H1 (cell line): ENCODE data around the gene HEBP2. TPM values are rescaled to one million over a fixed set of nuclear protein-coding genes. Genes with fewer than 3 reads are reported as not detected.
"Not testable (repeated sequence)": the region's sequence is repeated elsewhere in the genome, so short reads cannot be mapped to it uniquely, and the experiment has no call there.

ENCODE experiments used
- CTCF ChIA-PET: fragments of 300-600 bp; sonication (Branson Sonifier 250); formaldehyde crosslinking; loops from one replicate; lab custom pipeline; 2021; ENCODE audit not compliant: partially characterized antibody; lab: Charles Lee
- POLR2A ChIA-PET: fragments of 300-600 bp; sonication (Branson Sonifier 250); formaldehyde crosslinking; loops from one replicate; lab custom pipeline; 2021; ENCODE audit warnings: inconsistent platforms; ENCODE audit not compliant: partially characterized antibody; lab: Charles Lee
- DNase-seq, 2 experiments: peaks; one replicate each; pipeline versions ENCODE4 v3.0.0 to v3.0.0-alpha.2; 2010 to 2022; ENCODE audit warnings: low spot score in 2 of 2, low read depth in 1 of 2, mixed read lengths in 1 of 2
- FAIRE-seq: peaks from 2 replicates; lab custom pipeline; 2011; peaks lifted over from hg19 to GRCh38; lab: Jason Lieb, UNC
- H2AFZ ChIP-seq: 2 replicates; pipeline ENCODE4 v1.8.1; 2012; ENCODE audit warnings: low read length, inconsistent platforms
- H2AK5ac ChIP-seq: 2 replicates; pipeline ENCODE4 v1.6.1; 2013; ENCODE audit warnings: low read depth, low read length
- H2BK120ac ChIP-seq: replicated peaks from 2 replicates; pipeline ENCODE3; 2013; ENCODE audit warnings: low read depth, low read length, inconsistent platforms
- H2BK12ac ChIP-seq: 2 replicates; pipeline ENCODE4 v1.6.1; 2013; ENCODE audit warnings: low read depth, low read length
- H2BK15ac ChIP-seq: 2 replicates; pipeline ENCODE4 v1.6.1; 2013; ENCODE audit warnings: low read length
- H2BK20ac ChIP-seq: 2 replicates; pipeline ENCODE4 v1.6.1; 2013; ENCODE audit warnings: low read length
- H2BK5ac ChIP-seq: 2 replicates; pipeline ENCODE4 v1.6.1; 2013; ENCODE audit warnings: low read depth, low read length
- H3K14ac ChIP-seq: 2 replicates; pipeline ENCODE4 v1.6.1; 2013; ENCODE audit warnings: inconsistent platforms; ENCODE audit not compliant: insufficient read length
- H3K18ac ChIP-seq: 2 replicates; pipeline ENCODE4 v1.6.1; 2013; ENCODE audit warnings: low read length; ENCODE audit errors: extremely low read depth
- H3K23ac ChIP-seq: 2 replicates; pipeline ENCODE4 v1.6.1; 2013; ENCODE audit warnings: inconsistent platforms; ENCODE audit not compliant: insufficient read length
- H3K23me2 ChIP-seq: 2 replicates; pipeline ENCODE4 v1.6.1; 2013; ENCODE audit warnings: low read depth, low read length
- H3K27ac ChIP-seq: 2 replicates; pipeline ENCODE4 v1.6.1; 2011; ENCODE audit warnings: low read depth, low read length, inconsistent platforms
- H3K27me3 ChIP-seq, 4 experiments: replicated peaks in 1 of 4; 1 replicate in 1 of 4; 2 replicates in 3 of 4; pipeline versions ENCODE4 v1.6.1 to v1.8.1; 2011 to 2013; ENCODE audit warnings: low read length in 3 of 4, mild to moderate bottlenecking in 3 of 4, inconsistent platforms in 2 of 4, mixed read lengths in 2 of 4, moderate library complexity in 1 of 4; ENCODE audit not compliant: control insufficient read depth in 3 of 4, insufficient read depth in 3 of 4; ENCODE audit errors: extremely low read depth in 1 of 4
- H3K36me3 ChIP-seq, 4 experiments: 2 replicates each; pipeline versions ENCODE4 v1.6.1 to v1.8.1; 2011 to 2013; ENCODE audit warnings: mild to moderate bottlenecking in 4 of 4, low read length in 3 of 4, moderate library complexity in 2 of 4, control low read depth in 1 of 4, inconsistent platforms in 1 of 4; ENCODE audit not compliant: insufficient read depth in 4 of 4, control insufficient read depth in 2 of 4
- H3K4ac ChIP-seq: replicated peaks from 2 replicates; pipeline ENCODE3; 2013; ENCODE audit warnings: low read length, low read depth, mixed read lengths, inconsistent platforms; ENCODE audit not compliant: insufficient read length
- H3K4me1 ChIP-seq, 4 experiments: replicated peaks in 1 of 4; 1 replicate in 1 of 4; 2 replicates in 3 of 4; pipeline versions ENCODE4 v1.6.1 to v1.8.1; 2011 to 2013; ENCODE audit warnings: low read length in 3 of 4, inconsistent platforms in 2 of 4, mixed read lengths in 1 of 4; ENCODE audit not compliant: insufficient read depth in 4 of 4, control insufficient read depth in 3 of 4
- H3K4me2 ChIP-seq, 2 experiments: 2 replicates each; pipeline versions ENCODE4 v1.6.1 to v1.8.1; 2011 to 2013; ENCODE audit warnings: low read depth in 2 of 2, low read length in 2 of 2, control low read depth in 1 of 2, inconsistent platforms in 1 of 2, mild to moderate bottlenecking in 1 of 2; ENCODE audit not compliant: insufficient read depth in 1 of 2
- H3K4me3 ChIP-seq, 4 experiments: fragments of 200-600, 300-600 bp in 1 of 4; sonication (generic), shearing (Covaris generic), sonication (Bioruptor Twin) in 1 of 4; 2 replicates each; pipeline versions ENCODE4 v1.5.1 to v1.8.1; 2011 to 2016; ENCODE audit warnings: low read length in 4 of 4, low read depth in 3 of 4, control low read depth in 2 of 4, inconsistent platforms in 2 of 4, mild to moderate bottlenecking in 2 of 4, mixed read lengths in 1 of 4, moderate library complexity in 1 of 4; ENCODE audit not compliant: insufficient read depth in 2 of 4; ENCODE audit errors: extremely low read depth in 1 of 4
- H3K56ac ChIP-seq: replicated peaks from 2 replicates; pipeline ENCODE3; 2013; ENCODE audit warnings: low read depth, mild to moderate bottlenecking, mixed read lengths, low read length, inconsistent platforms; ENCODE audit not compliant: insufficient read length
- H3K79me1 ChIP-seq: 2 replicates; pipeline ENCODE4 v1.6.1; 2013; ENCODE audit warnings: low read depth, low read length, control low read depth
- H3K79me2 ChIP-seq, 2 experiments: 2 replicates each; pipeline versions ENCODE4 v1.6.1 to v1.8.1; 2012 to 2013; ENCODE audit warnings: low read length in 2 of 2, mild to moderate bottlenecking in 2 of 2, inconsistent platforms in 1 of 2; ENCODE audit not compliant: insufficient read depth in 2 of 2, control insufficient read depth in 1 of 2
- H3K9ac ChIP-seq, 4 experiments: replicated peaks in 1 of 4; 1 replicate in 1 of 4; 2 replicates in 3 of 4; pipeline versions ENCODE4 v1.6.1 to v1.8.1; 2011 to 2013; ENCODE audit warnings: low read depth in 3 of 4, low read length in 3 of 4, control low read depth in 2 of 4, mild to moderate bottlenecking in 2 of 4, moderate library complexity in 2 of 4, inconsistent platforms in 1 of 4; ENCODE audit errors: extremely low read depth in 1 of 4
- H3K9me3 ChIP-seq, 2 experiments: 2 replicates each; pipeline versions ENCODE4 v1.6.1 to v1.8.1; 2012 to 2013; ENCODE audit warnings: mild to moderate bottlenecking in 2 of 2, moderate library complexity in 2 of 2, control low read depth in 1 of 2, inconsistent platforms in 1 of 2, low read depth in 1 of 2, low read length in 1 of 2, mixed read lengths in 1 of 2; ENCODE audit not compliant: insufficient read depth in 2 of 2
- H4K20me1 ChIP-seq, 2 experiments: replicated peaks in 1 of 2; 2 replicates each; pipeline versions ENCODE3 to v1.8.1; 2011 to 2013; ENCODE audit warnings: inconsistent platforms in 2 of 2, low read length in 2 of 2, mild to moderate bottlenecking in 1 of 2; ENCODE audit not compliant: insufficient read depth in 2 of 2, control insufficient read depth in 1 of 2
- H4K5ac ChIP-seq: 2 replicates; pipeline ENCODE4 v1.6.1; 2013; ENCODE audit warnings: low read length, low read depth, mixed read lengths, inconsistent platforms; ENCODE audit not compliant: insufficient read length
- H4K8ac ChIP-seq: 2 replicates; pipeline ENCODE4 v1.8.0; 2013; ENCODE audit warnings: mild to moderate bottlenecking, moderate library complexity, low read length, inconsistent platforms; ENCODE audit not compliant: insufficient read depth; ENCODE audit errors: extremely low read depth
- H4K91ac ChIP-seq: replicated peaks from 2 replicates; pipeline ENCODE3; 2013; ENCODE audit warnings: low read length, mixed read lengths, inconsistent platforms; ENCODE audit not compliant: insufficient read length
- WGBS, 2 experiments: shearing (Covaris generic) in 1 of 2; methylation state at CpG; one replicate each; pipeline versions ENCODE4 v1.1.6 to v1.1.7; 2013 to 2015; ENCODE audit warnings: low lambda C conversion rate in 2 of 2, mixed read lengths in 2 of 2, inconsistent platforms in 1 of 2, low coverage in 1 of 2, missing lambda C conversion rate in 1 of 2; ENCODE audit not compliant: insufficient replicate concordance in 2 of 2, insufficient coverage in 1 of 2, insufficient read length in 1 of 2; ENCODE audit errors: extremely low coverage in 1 of 2, missing lambda C conversion rate in 1 of 2; 5-methylcytosine and 5-hydroxymethylcytosine counted together
- polyA plus RNA-seq, 7 experiments: library from polyadenylated mRNA; depleted of rRNA in 3 of 7; stranded (reverse) in 5 of 7; unstranded in 2 of 7; fragments of >200 nt in 5 of 7; fragments of 200-250 nt in 2 of 7; gene quantifications; 1 replicate in 5 of 7; 2 replicates in 1 of 7; 4 replicates in 1 of 7; pipeline versions ENCODE4 v1.2.1 to v1.2.3, GENCODE V29; 2011 to 2013; ENCODE audit warnings: missing spikeins in 2 of 7, mixed read lengths in 2 of 7
- total RNA-seq: library from RNA; stranded (reverse); fragmentation: NEBNext Ultra II Directional; extraction: Animal tissue kit (Norgen Biotek cat#: 25700); gene quantifications from 2 replicates; pipeline ENCODE4 v1.2.1, GENCODE V29; 2021

Gene HEBP2
- total and polyA plus RNA-seq, 2 of the 8 experiments (the other 6 are each of a cell fraction or from before 2014, with no cell fraction given), result 6.5 to 37.9 TPM

- not testable (repeated sequence) for H4K91ac ChIP-seq, H2BK120ac ChIP-seq, H3K4me3 ChIP-seq, H3K23me2 ChIP-seq, H3K79me1 ChIP-seq, H2BK5ac ChIP-seq, H3K4ac ChIP-seq, H2BK20ac ChIP-seq, H3K27ac ChIP-seq, H3K79me2 ChIP-seq, FAIRE-seq, H3K14ac ChIP-seq, H2AFZ ChIP-seq, H3K18ac ChIP-seq, H3K9me3 ChIP-seq, H4K5ac ChIP-seq, H3K27me3 ChIP-seq, H2AK5ac ChIP-seq, H3K56ac ChIP-seq, H3K23ac ChIP-seq, H2BK15ac ChIP-seq, H4K20me1 ChIP-seq, DNase-seq, H3K4me1 ChIP-seq, H3K9ac ChIP-seq, H3K4me2 ChIP-seq, H2BK12ac ChIP-seq, H4K8ac ChIP-seq
- CTCF ChIA-PET, result interaction anchor here (0.5 to 11.4 kb wide), 9 partner anchors 8 to 720 kb away, joined by 3 to 192 read pairs (median 4); no protein-coding TSS in a partner anchor
- H3K36me3 ChIP-seq, result peaks cover 0 to 14% (median 7%) of the 10 kb centered on the region in 4 experiments; a peak in 3 of 8 replicates
- POLR2A ChIA-PET, result interaction anchor here (0.6 kb wide), 1 partner anchor 9 kb away, joined by 3 read pairs; no protein-coding TSS in a partner anchor
- WGBS, 2 experiments, result 91% methylated on average over 7 of the region's 7 CpGs; no CpG with 5 or more reads in 1 of the 2 experiments
Observed at GRCh38 chr6:138425256-138425655, 21.2 kb downstream of the HEBP2 start.
